ENCODE measurements around the gene LAMA2. TPM values are rescaled to one million over a fixed set of nuclear protein-coding genes. Genes with fewer than 3 reads are reported as not detected.

LAMA2 gene
- total RNA-seq, 1 experiment from 2014 or later, result 4.2 TPM

GRCh38 chr6:128848212-128848935 is 34.6 kb upstream of the LAMA2 start:
- Histone ChIP-seq H2BK120ac (ENCODE audit: low read depth, low read length, poor library complexity, severe bottlenecking) (no peak overlapping the region), H3K27me3 (ENCODE audit: insufficient read depth, low read length) (no peaks in the 10 kb centered on the region), H3K9me3 (ENCODE audit: control insufficient read depth, low read depth, low read length) (no peaks in the 10 kb centered on the region), H2AK5ac (ENCODE audit: insufficient read length, low read length) (no peak overlapping the region), H3T11ph (ENCODE audit: low read length) (peak overlapping the region; percentile 29), H3K14ac (ENCODE audit: insufficient read depth, low read length) (peak overlapping the region; percentile 80; the same call in 1 of the 2 replicates), H4K20me1 (ENCODE audit: control insufficient read depth, insufficient read depth, insufficient read length) (no peaks in the 10 kb centered on the region), H2AFZ (ENCODE audit: low read length) (no peak overlapping the region), H3K23ac (ENCODE audit: insufficient read length, low read depth, low read length) (no peak overlapping the region), H4K8ac (replicated peaks; ENCODE audit: insufficient read length, low read depth, low read length) (no peak overlapping the region), H2BK15ac (ENCODE audit: low read depth, low read length) (0 out of 2 replicates have a peak overlapping the region, but pooled peaks have one; percentile 68), H3K23me2 (ENCODE audit: insufficient read length, low read depth, low read length, poor library complexity, severe bottlenecking) (no peaks in the 10 kb centered on the region), H3K56ac (ENCODE audit: insufficient read length, low read depth, low read length) (no peak overlapping the region), H3K79me2 (ENCODE audit: insufficient read depth, low read length) (no peaks in the 10 kb centered on the region), H2BK12ac (ENCODE audit: insufficient read length, low read depth, low read length) (no peak overlapping the region), H3K79me1 (ENCODE audit: insufficient read depth, low read depth, low read length, poor library complexity, severe bottlenecking) (no peaks in the 10 kb centered on the region), H3K4me1 (ENCODE audit: insufficient read depth, low read length) (peaks cover 5% of the 10 kb centered on the region; the same call in 1 of the 2 replicates), H3K27ac (ENCODE audit: insufficient read length, low read depth, low read length) (no peak overlapping the region), H3K9ac (ENCODE audit: extremely low read depth, insufficient read length, low read length) (no peak overlapping the region), H3K4me2 (ENCODE audit: insufficient read depth, insufficient read length, low read length) (no peak overlapping the region), H3K18ac (ENCODE audit: insufficient read length, low read depth, low read length) (peak overlapping the region; percentile 75), H2BK20ac (ENCODE audit: low read depth, low read length, poor library complexity, severe bottlenecking) (no peak overlapping the region), H2BK5ac (ENCODE audit: insufficient read length, low read length) (no peak overlapping the region), H3K4ac (ENCODE audit: low read depth, low read length) (no peak overlapping the region), H4K91ac (ENCODE audit: insufficient read length, low read depth, low read length) (no peak overlapping the region), H4K5ac (ENCODE audit: insufficient read length, low read depth, low read length) (no peak overlapping the region)
- Mint-ChIP-seq H3K9me3 (no peaks in the 10 kb centered on the region), H3K27me3 (ENCODE audit: low read depth) (no peaks in the 10 kb centered on the region), H3K36me3 (ENCODE audit: insufficient read depth in 1 of 3, low read depth in 3 of 3) (no peaks in the 10 kb centered on the region), H3K4me1 (peaks cover 17 to 18% of the 10 kb centered on the region in 2 experiments), H3K4me3 (no peak overlapping the region), H3K27ac (peak overlapping the region; percentile 11 to 88 (median 77); a peak in 4 of 7 replicates)
- no peak for TF ChIP-seq CTCF (conservative IDR thresholded peaks at IDR 0.05)
- WGBS (ENCODE audit: extremely low coverage, insufficient read length, low lambda C conversion rate), result no CpG with 5 or more reads among the region's 7 CpGs
- no peak for DNase-seq
